ENCODE measurements around the gene ARHGEF2. TPM values are rescaled to one million over a fixed set of nuclear protein-coding genes. Genes with fewer than 3 reads are reported as not detected.

Gene ARHGEF2
- total and polyA plus RNA-seq, 2 donors (not counting 3 experiments of a cell fraction or from before 2014, with no cell fraction given): 59.2 to 118 TPM

DNA sequence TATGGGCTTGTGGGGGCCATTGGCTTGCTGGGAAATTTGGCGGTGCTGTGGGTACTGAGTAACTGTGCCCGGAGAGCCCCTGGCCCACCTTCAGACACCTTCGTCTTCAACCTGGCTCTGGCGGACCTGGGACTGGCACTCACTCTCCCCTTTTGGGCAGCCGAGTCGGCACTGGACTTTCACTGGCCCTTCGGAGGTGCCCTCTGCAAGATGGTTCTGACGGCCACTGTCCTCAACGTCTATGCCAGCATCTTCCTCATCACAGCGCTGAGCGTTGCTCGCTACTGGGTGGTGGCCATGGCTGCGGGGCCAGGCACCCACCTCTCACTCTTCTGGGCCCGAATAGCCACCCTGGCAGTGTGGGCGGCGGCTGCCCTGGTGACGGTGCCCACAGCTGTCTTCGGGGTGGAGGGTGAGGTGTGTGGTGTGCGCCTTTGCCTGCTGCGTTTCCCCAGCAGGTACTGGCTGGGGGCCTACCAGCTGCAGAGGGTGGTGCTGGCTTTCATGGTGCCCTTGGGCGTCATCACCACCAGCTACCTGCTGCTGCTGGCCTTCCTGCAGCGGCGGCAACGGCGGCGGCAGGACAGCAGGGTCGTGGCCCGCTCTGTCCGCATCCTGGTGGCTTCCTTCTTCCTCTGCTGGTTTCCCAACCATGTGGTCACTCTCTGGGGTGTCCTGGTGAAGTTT, 36.4 kb downstream of the ARHGEF2 start:
- no peak overlapping the region for H3K9ac ChIP-seq (replicated peaks; ENCODE audit: extremely low read depth, insufficient read depth, low read length)
- no peak overlapping the region for H3K27ac ChIP-seq (ENCODE audit: insufficient read depth, low read depth, low read length)
- intact Hi-C loops (cut with micrococcal nuclease): no loop called here

More for the DNA sequence above, 36.4 kb downstream of the ARHGEF2 start:
- Histone ChIP-seq H2AFZ (ENCODE audit: low read depth, low read length) (no peak overlapping the region), H3K4me1 (ENCODE audit: control insufficient read depth, extremely low read depth, insufficient read depth, low read length) (peaks cover 28% of the 10 kb centered on the region), H3K79me2 (ENCODE audit: control insufficient read depth, insufficient read depth, low read length) (no peaks in the 10 kb centered on the region), H3K27me3 (ENCODE audit: control insufficient read depth in 2 of 2, insufficient read depth in 2 of 2, low read length in 2 of 2) (no peaks in the 10 kb centered on the region), H3K4me3 (replicated peaks in 1 of 3; ENCODE audit: insufficient read depth in 1 of 3, low read depth in 1 of 3, low read length in 3 of 3) (no peak overlapping the region), H3K9me1 (replicated peaks; ENCODE audit: control insufficient read depth, extremely low read depth, insufficient read depth, low read length) (no peaks in the 10 kb centered on the region), H3K9me3 (replicated peaks; ENCODE audit: control insufficient read depth, insufficient read depth, low read length) (no peaks in the 10 kb centered on the region), H3K36me3 (ENCODE audit: control insufficient read depth in 2 of 2, extremely low read depth in 1 of 2, insufficient read depth in 2 of 2, low read length in 2 of 2) (peaks cover 4 to 5% of the 10 kb centered on the region in 2 experiments), H4K20me1 (replicated peaks; ENCODE audit: control insufficient read depth, extremely low read depth, insufficient read depth, low read length) (no peaks in the 10 kb centered on the region), H3K4me2 (ENCODE audit: insufficient read depth, low read length) (no peak overlapping the region)
- POLR2A ChIA-PET: no interaction called here
- FAIRE-seq: no peak
- dilution Hi-C loops (cut with MboI; ENCODE audit: extremely low pct_ligation_motif_present, low sequenced_read_pairs): no loop called here
- peak; percentile 29 for TF ChIP-seq POLR2AphosphoS5 (IDR thresholded peaks at IDR 0.05; ENCODE audit: insufficient read depth, low read depth, low read length)
- no peak for TF ChIP-seq JUN (IDR thresholded peaks at IDR 0.05; ENCODE audit: borderline replicate concordance, insufficient read depth, insufficient read length, low read depth)
- TF ChIP-seq MYC (IDR thresholded peaks at IDR 0.05; ENCODE audit: low read depth, low read length): no peak
- TF ChIP-seq EZH2 (IDR thresholded peaks at IDR 0.05; ENCODE audit: borderline replicate concordance, low read depth, low read length, severe bottlenecking): no peak
- TF ChIP-seq FOS (IDR thresholded peaks at IDR 0.05; ENCODE audit: borderline replicate concordance, insufficient read depth, low read length): no peak
- TF ChIP-seq, protein P1, sequence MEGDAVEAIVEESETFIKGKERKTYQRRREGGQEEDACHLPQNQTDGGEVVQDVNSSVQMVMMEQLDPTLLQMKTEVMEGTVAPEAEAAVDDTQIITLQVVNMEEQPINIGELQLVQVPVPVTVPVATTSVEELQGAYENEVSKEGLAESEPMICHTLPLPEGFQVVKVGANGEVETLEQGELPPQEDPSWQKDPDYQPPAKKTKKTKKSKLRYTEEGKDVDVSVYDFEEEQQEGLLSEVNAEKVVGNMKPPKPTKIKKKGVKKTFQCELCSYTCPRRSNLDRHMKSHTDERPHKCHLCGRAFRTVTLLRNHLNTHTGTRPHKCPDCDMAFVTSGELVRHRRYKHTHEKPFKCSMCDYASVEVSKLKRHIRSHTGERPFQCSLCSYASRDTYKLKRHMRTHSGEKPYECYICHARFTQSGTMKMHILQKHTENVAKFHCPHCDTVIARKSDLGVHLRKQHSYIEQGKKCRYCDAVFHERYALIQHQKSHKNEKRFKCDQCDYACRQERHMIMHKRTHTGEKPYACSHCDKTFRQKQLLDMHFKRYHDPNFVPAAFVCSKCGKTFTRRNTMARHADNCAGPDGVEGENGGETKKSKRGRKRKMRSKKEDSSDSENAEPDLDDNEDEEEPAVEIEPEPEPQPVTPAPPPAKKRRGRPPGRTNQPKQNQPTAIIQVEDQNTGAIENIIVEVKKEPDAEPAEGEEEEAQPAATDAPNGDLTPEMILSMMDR (IDR thresholded peaks at IDR 0.05; ENCODE audit: extremely low read depth in 1 of 2, insufficient read depth in 1 of 2, low read depth in 1 of 2, low read length in 2 of 2): no peak
- no TSS peak for BruUV-seq (replicated peaks)
- no peak for DNase-seq (ENCODE audit: low read depth, low spot score)
- CTCF ChIA-PET: interaction anchor here (1.8 to 3.8 kb wide), 2 partner anchors 35 to 124 kb away, joined by 11 to 15 read pairs; partner anchors contain the start of gene ARHGEF2

Data from endothelial cell of umbilical vein (primary cell).